ENCODE measurements around the gene KAT8.

Gene KAT8

GRCh38 chr16:31117384-31118222 lies at the start of gene KAT8:
KAT8 (plus strand) TSS chr16:31117664; CDS start chr16:31117682, 18 bp downstream.
- Mint-ChIP-seq H3K27me3 (no peaks in the 10 kb centered on the region), H3K36me3 (no peaks in the 10 kb centered on the region), H3K4me3 (peak within 1 kb of the TSS; percentile 95), H3K4me1 (ENCODE audit: low read depth) (peaks cover 20% of the 10 kb centered on the region), H3K27ac (peak within 1 kb of the TSS; percentile 89), H3K9me3 (ENCODE audit: low read depth) (no peaks in the 10 kb centered on the region)

GRCh38 chr16:31071861-31072260 lies 45.6 kb upstream of the KAT8 start:
- Mint-ChIP-seq H3K9me3 (ENCODE audit: low read depth) (no peaks in the 10 kb centered on the region), H3K36me3 (no peaks in the 10 kb centered on the region), H3K4me3 (peak overlapping the region; percentile 98), H3K27ac (peak overlapping the region; percentile 96), H3K4me1 (ENCODE audit: low read depth) (peaks cover 35% of the 10 kb centered on the region), H3K27me3 (no peaks in the 10 kb centered on the region)

GRCh38 chr16:31072540-31073141 lies 44.8 kb upstream of the KAT8 start:
- Mint-ChIP-seq H3K36me3 (no peaks in the 10 kb centered on the region), H3K27me3 (no peaks in the 10 kb centered on the region), H3K4me3 (peak overlapping the region; percentile 98), H3K27ac (peak overlapping the region; percentile 96), H3K4me1 (ENCODE audit: low read depth) (peaks cover 32% of the 10 kb centered on the region), H3K9me3 (ENCODE audit: low read depth) (no peaks in the 10 kb centered on the region)

GRCh38 chr16:31073142-31073969 lies 44.1 kb upstream of the KAT8 start:
- Mint-ChIP-seq H3K4me1 (ENCODE audit: low read depth) (peaks cover 30% of the 10 kb centered on the region), H3K27me3 (no peaks in the 10 kb centered on the region)

GRCh38 chr16:31073970-31074813 lies 43.3 kb upstream of the KAT8 start, which contains the start of the genes ZNF646 and ZNF668:
ZNF646 (plus strand) TSS chr16:31074422; CDS start chr16:31076325, 1,903 bp downstream.
ZNF668 (minus strand) TSS chr16:31074240; CDS start chr16:31064459, 9,781 bp downstream.
- H3K4me1 Mint-ChIP-seq (ENCODE audit: low read depth), result peaks cover 29% of the 10 kb centered on the region
- peak within 1 kb of the TSS; percentile 98 for H3K4me3 Mint-ChIP-seq
- no peaks in the 10 kb centered on the region for H3K36me3 Mint-ChIP-seq
- H3K9me3 Mint-ChIP-seq (ENCODE audit: low read depth), result no peaks in the 10 kb centered on the region
- no peaks in the 10 kb centered on the region for H3K27me3 Mint-ChIP-seq
- H3K27ac Mint-ChIP-seq, result peak within 1 kb of the TSS; percentile 96

More at GRCh38 chr16:31073142-31073969, 44.1 kb upstream of the KAT8 start:
- Mint-ChIP-seq H3K36me3 (no peaks in the 10 kb centered on the region), H3K4me3 (peak overlapping the region; percentile 98), H3K27ac (peak overlapping the region; percentile 96), H3K9me3 (ENCODE audit: low read depth) (no peaks in the 10 kb centered on the region)

GRCh38 chr16:31074814-31075183 lies 42.7 kb upstream of the KAT8 start:
- Mint-ChIP-seq H3K4me3 (peak overlapping the region; percentile 95), H3K27ac (peak overlapping the region; percentile 94), H3K9me3 (ENCODE audit: low read depth) (no peaks in the 10 kb centered on the region), H3K36me3 (no peaks in the 10 kb centered on the region), H3K4me1 (ENCODE audit: low read depth) (peaks cover 29% of the 10 kb centered on the region), H3K27me3 (no peaks in the 10 kb centered on the region)

GRCh38 chr16:31076319-31076718 lies 41.1 kb upstream of the KAT8 start:
- H3K4me3 Mint-ChIP-seq, result peak overlapping the region; percentile 27

GRCh38 chr16:31077024-31077423 lies 40.4 kb upstream of the KAT8 start:
- H3K4me1 Mint-ChIP-seq (ENCODE audit: low read depth), result peaks cover 28% of the 10 kb centered on the region
- H3K27ac Mint-ChIP-seq, result no peak overlapping the region
- H3K27me3 Mint-ChIP-seq, result no peaks in the 10 kb centered on the region
- H3K36me3 Mint-ChIP-seq, result no peaks in the 10 kb centered on the region
- H3K9me3 Mint-ChIP-seq (ENCODE audit: low read depth), result no peaks in the 10 kb centered on the region
- no peak overlapping the region for H3K4me3 Mint-ChIP-seq

More at GRCh38 chr16:31076319-31076718, 41.1 kb upstream of the KAT8 start:
- peaks cover 33% of the 10 kb centered on the region for H3K4me1 Mint-ChIP-seq (ENCODE audit: low read depth)
- H3K27ac Mint-ChIP-seq, result no peak overlapping the region
- H3K36me3 Mint-ChIP-seq, result no peaks in the 10 kb centered on the region
- H3K27me3 Mint-ChIP-seq, result no peaks in the 10 kb centered on the region
- H3K9me3 Mint-ChIP-seq (ENCODE audit: low read depth), result no peaks in the 10 kb centered on the region

- no peak overlapping the region for H3K4me3 Mint-ChIP-seq
- H3K36me3 Mint-ChIP-seq, result no peaks in the 10 kb centered on the region
- no peaks in the 10 kb centered on the region for H3K27me3 Mint-ChIP-seq
- no peak overlapping the region for H3K27ac Mint-ChIP-seq
- peaks cover 26% of the 10 kb centered on the region for H3K4me1 Mint-ChIP-seq (ENCODE audit: low read depth)
- H3K9me3 Mint-ChIP-seq (ENCODE audit: low read depth), result no peaks in the 10 kb centered on the region
Measured at GRCh38 chr16:31077592-31078396, 39.7 kb upstream of the KAT8 start.

- H3K27ac Mint-ChIP-seq, result no peak overlapping the region
- peaks cover 26% of the 10 kb centered on the region for H3K4me1 Mint-ChIP-seq (ENCODE audit: low read depth)
- no peaks in the 10 kb centered on the region for H3K9me3 Mint-ChIP-seq (ENCODE audit: low read depth)
- no peaks in the 10 kb centered on the region for H3K36me3 Mint-ChIP-seq
- no peaks in the 10 kb centered on the region for H3K27me3 Mint-ChIP-seq
- no peak overlapping the region for H3K4me3 Mint-ChIP-seq
Measured at GRCh38 chr16:31078597-31079341, 38.7 kb upstream of the KAT8 start.

GRCh38 chr16:31079342-31079944 lies 38.0 kb upstream of the KAT8 start:
- H3K36me3 Mint-ChIP-seq, result no peaks in the 10 kb centered on the region

GRCh38 chr16:31080035-31080629 lies 37.3 kb upstream of the KAT8 start:
- no peaks in the 10 kb centered on the region for H3K9me3 Mint-ChIP-seq (ENCODE audit: low read depth)
- no peak overlapping the region for H3K4me3 Mint-ChIP-seq
- peaks cover 19% of the 10 kb centered on the region for H3K4me1 Mint-ChIP-seq (ENCODE audit: low read depth)
- no peak overlapping the region for H3K27ac Mint-ChIP-seq
- no peaks in the 10 kb centered on the region for H3K36me3 Mint-ChIP-seq
- no peaks in the 10 kb centered on the region for H3K27me3 Mint-ChIP-seq

More at GRCh38 chr16:31079342-31079944, 38.0 kb upstream of the KAT8 start:
- Mint-ChIP-seq H3K9me3 (ENCODE audit: low read depth) (no peaks in the 10 kb centered on the region), H3K4me1 (ENCODE audit: low read depth) (peaks cover 26% of the 10 kb centered on the region), H3K4me3 (no peak overlapping the region), H3K27me3 (no peaks in the 10 kb centered on the region), H3K27ac (no peak overlapping the region)

All from activated naive CD8-positive, alpha-beta T cell (primary cell).